Mesodermal cell (in vitro differentiated cells): ENCODE measurements around the gene UCP2. TPM values are rescaled to one million over a fixed set of nuclear protein-coding genes. Genes with fewer than 3 reads are reported as not detected.
A peak's percentile ranks its signal among the peaks of the same experiment; 100 is the strongest.

Source experiments
- H3K27ac ChIP-seq: 2 replicates; pipeline ENCODE4 v1.7.0; 2013; ENCODE audit warnings: mild to moderate bottlenecking, low read depth, low read length, moderate library complexity; ENCODE audit not compliant: severe bottlenecking
- H3K36me3 ChIP-seq: 2 replicates; pipeline ENCODE4 v1.7.1; 2013; ENCODE audit warnings: mild to moderate bottlenecking, low read length, moderate library complexity; ENCODE audit not compliant: control insufficient read depth, insufficient read depth
- H3K4me1 ChIP-seq: one replicate; pipeline ENCODE4 v1.7.1; 2013; ENCODE audit warnings: mild to moderate bottlenecking, low read length; ENCODE audit not compliant: insufficient read depth, control insufficient read depth, poor library complexity, severe bottlenecking
- H3K4me3 ChIP-seq: 2 replicates; pipeline ENCODE4 v1.7.0; 2013; ENCODE audit warnings: low read length, control low read depth, mild to moderate bottlenecking; ENCODE audit not compliant: insufficient read depth, poor library complexity, severe bottlenecking; ENCODE audit errors: extremely low read depth
- H3K9me3 ChIP-seq: 2 replicates; pipeline ENCODE4 v1.7.1; 2013; ENCODE audit warnings: mild to moderate bottlenecking, low read length, moderate library complexity; ENCODE audit not compliant: control insufficient read depth
- WGBS, 2 experiments: methylation state at CpG; one replicate each; pipeline ENCODE4 v1.1.5; 2013; ENCODE audit warnings: missing lambda C conversion rate in 2 of 2; ENCODE audit not compliant: insufficient coverage in 2 of 2; 5-methylcytosine and 5-hydroxymethylcytosine counted together
- polyA plus RNA-seq, 2 experiments: library from polyadenylated mRNA; stranded (reverse); fragments of 50-300 nt; gene quantifications; one replicate each; pipeline ENCODE4 v1.2.3, GENCODE V29; 2013

The UCP2 gene
- 37.5 TPM for polyA plus RNA-seq (2013, experiment 1 of 2)
- 36.4 TPM for polyA plus RNA-seq (2013, experiment 2 of 2)

DNA sequence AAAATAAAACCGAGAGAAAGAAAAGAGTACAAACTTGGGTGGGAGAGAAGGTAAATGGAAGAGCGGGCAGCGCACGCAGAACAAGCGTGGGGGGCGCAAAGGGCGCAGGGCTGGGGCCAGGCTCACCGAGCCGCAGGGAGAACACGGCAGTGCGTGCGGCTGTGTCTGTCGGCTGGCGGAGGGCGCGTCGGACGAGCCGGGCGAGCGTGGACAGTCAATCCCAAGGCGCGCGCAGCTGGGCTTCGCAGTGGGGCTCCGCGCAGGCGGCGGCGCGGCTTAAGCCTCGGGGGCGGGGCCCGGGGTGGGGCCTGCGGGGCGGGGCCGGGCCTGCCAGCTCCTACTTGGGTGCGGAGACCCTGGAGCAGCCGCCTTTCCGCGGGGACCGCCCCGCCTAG is at the start of gene UCP2:
TSS of gene UCP2 (minus strand) at position 249 of the 395 bp plus-strand sequence. CDS start 4,465 bp downstream, outside the sequence.
- peak within 1 kb of the TSS; percentile 81 for H3K27ac ChIP-seq
- 2% methylated on average over 19 to 40 of the region's 43 CpGs for WGBS, 2 experiments

DNA sequence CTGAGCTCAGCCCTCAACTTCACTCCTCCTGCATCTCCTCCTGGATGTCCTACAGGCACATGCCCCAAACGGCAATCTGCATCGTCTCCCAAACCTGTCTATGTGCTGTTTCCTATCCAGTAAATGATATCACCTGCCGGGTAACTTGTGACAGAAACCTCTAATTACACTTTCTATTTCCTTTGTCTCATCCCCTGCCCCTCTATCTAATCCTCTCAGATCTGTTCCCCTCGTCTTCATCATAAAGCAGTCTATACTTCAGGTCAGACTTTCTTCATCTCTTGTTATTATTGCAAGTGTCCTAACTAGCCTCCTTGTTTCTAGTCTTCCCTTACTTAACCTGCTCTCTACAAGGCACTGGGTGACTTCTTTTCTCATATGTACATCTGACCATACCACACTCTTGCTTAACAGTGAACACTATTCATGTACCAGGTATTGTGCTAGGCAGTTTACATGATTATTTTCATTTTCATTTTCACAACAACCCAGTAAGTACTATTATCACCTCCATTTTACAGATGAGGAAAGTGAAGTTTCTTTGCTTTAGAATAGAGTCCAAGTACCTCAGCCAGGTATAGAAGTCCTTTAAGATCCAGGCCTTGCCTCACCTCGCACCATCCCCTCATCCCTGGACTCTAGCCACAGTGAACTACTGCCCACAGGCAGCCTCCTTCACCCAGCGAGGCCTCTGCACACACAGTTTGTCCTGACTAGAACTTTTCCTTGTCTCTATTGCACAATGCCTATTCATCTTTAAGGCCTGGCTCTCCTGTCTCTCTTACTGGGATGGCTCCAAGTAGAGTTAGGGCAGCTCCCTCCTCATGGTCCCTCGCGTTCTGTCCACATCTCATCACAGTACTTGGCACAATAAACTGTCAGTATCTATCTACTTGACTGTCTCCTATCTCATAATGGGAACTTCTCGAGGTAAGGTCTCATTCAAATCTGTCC is 48.4 kb upstream of the UCP2 start:
- H3K36me3 ChIP-seq = peaks cover 39% of the 10 kb centered on the region
- no peaks in the 10 kb centered on the region for H3K9me3 ChIP-seq
- H3K4me3 ChIP-seq = no peak overlapping the region
- 94 to 95% methylated on average over 7 to 9 of the region's 9 CpGs for WGBS, 2 experiments
- no peaks in the 10 kb centered on the region for H3K4me1 ChIP-seq
- no peak overlapping the region for H3K27ac ChIP-seq

More for the DNA sequence above, at the start of gene UCP2:
- Histone ChIP-seq H3K9me3 (no peaks in the 10 kb centered on the region), H3K4me3 (peak within 1 kb of the TSS; percentile 53), H3K36me3 (peaks cover 26% of the 10 kb centered on the region), H3K4me1 (peaks cover 18% of the 10 kb centered on the region)

GRCh38 chr11:74025467-74026166 is 43.0 kb upstream of the UCP2 start:
- no peak overlapping the region for H3K27ac ChIP-seq
- no peaks in the 10 kb centered on the region for H3K9me3 ChIP-seq
- no peak overlapping the region for H3K4me3 ChIP-seq
- no peaks in the 10 kb centered on the region for H3K36me3 ChIP-seq
- 89 to 95% methylated on average over 3 to 5 of the region's 7 CpGs for WGBS, 2 experiments
- H3K4me1 ChIP-seq = no peaks in the 10 kb centered on the region

- Histone ChIP-seq H3K4me1 (no peaks in the 10 kb centered on the region), H3K9me3 (no peaks in the 10 kb centered on the region), H3K27ac (no peak overlapping the region), H3K4me3 (no peak overlapping the region), H3K36me3 (peaks cover 6% of the 10 kb centered on the region)
- WGBS, 2 experiments = 94% methylated on average over 2 of the region's 2 CpGs
Measured at GRCh38 chr11:74024261-74025029, 41.8 kb upstream of the UCP2 start.

DNA sequence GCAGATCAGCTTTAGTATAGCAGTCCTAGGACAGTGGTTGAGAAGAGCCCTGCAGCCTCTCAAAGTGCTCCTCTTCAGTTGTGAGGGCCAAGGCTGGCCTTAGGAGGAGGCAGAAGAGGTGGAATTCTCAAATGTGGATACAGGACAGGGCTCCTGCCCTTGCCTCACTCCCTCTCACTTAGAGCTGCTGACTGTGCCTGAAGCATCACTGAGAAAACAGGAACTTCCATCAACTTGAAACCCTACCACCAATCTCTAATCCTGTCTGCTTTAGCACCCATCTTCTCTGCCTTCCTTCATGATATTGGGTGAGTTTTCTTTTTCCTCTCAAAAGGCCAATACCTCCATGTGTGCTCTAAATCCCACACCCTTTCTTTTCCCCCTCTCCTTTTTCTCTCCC is 40.6 kb upstream of the UCP2 start:
- H3K4me3 ChIP-seq = no peak overlapping the region
- no peaks in the 10 kb centered on the region for H3K9me3 ChIP-seq
- no peaks in the 10 kb centered on the region for H3K4me1 ChIP-seq
- H3K27ac ChIP-seq = no peak overlapping the region
- peaks cover 6% of the 10 kb centered on the region for H3K36me3 ChIP-seq

DNA sequence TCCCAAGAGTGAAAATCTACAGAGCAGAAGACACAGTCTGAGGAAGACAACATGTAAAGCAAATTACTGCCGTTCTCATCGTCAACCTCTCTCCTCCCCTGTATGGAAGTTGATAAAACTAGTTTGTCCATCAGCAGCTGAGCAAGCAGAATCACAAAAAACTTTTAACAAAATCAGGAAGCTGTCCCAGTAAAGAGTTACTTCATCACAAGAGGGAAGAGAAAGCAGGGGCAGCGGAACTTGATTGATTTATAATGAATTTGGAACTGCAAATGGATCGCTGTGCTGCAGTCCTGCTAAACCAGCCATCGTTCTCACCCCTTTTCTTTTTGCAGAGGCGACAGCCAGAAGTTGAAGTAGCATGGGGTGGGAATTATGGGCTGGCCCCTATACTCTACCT is 39.9 kb upstream of the UCP2 start:
- Histone ChIP-seq H3K27ac (no peak overlapping the region), H3K9me3 (no peaks in the 10 kb centered on the region), H3K4me1 (no peaks in the 10 kb centered on the region), H3K36me3 (peaks cover 8% of the 10 kb centered on the region), H3K4me3 (no peak overlapping the region)
- 93 to 100% methylated on average over 2 of the region's 6 CpGs for WGBS, 2 experiments

GRCh38 chr11:74021998-74022397 is 39.4 kb upstream of the UCP2 start:
- H3K9me3 ChIP-seq = no peaks in the 10 kb centered on the region
- H3K36me3 ChIP-seq = peaks cover 14% of the 10 kb centered on the region
- H3K4me3 ChIP-seq = no peak overlapping the region
- H3K27ac ChIP-seq = no peak overlapping the region
- H3K4me1 ChIP-seq = no peaks in the 10 kb centered on the region
- 93 to 94% methylated on average over 5 to 6 of the region's 6 CpGs for WGBS, 2 experiments

GRCh38 chr11:74020539-74020938 is 37.9 kb upstream of the UCP2 start:
- no peak overlapping the region for H3K4me3 ChIP-seq
- 73 to 96% methylated on average over 3 of the region's 4 CpGs for whole genome bisulfite sequencing, 2 experiments
- peaks cover 26% of the 10 kb centered on the region for H3K36me3 ChIP-seq
- no peak overlapping the region for H3K27ac ChIP-seq
- no peaks in the 10 kb centered on the region for H3K9me3 ChIP-seq
- H3K4me1 ChIP-seq = no peaks in the 10 kb centered on the region

- Histone ChIP-seq H3K27ac (peak overlapping the region; percentile 31), H3K9me3 (no peaks in the 10 kb centered on the region), H3K4me1 (no peaks in the 10 kb centered on the region), H3K36me3 (peaks cover 27% of the 10 kb centered on the region), H3K4me3 (no peak overlapping the region)
- WGBS, 2 experiments = 91 to 97% methylated on average over 3 to 4 of the region's 4 CpGs
Measured at GRCh38 chr11:74019860-74020259, 37.2 kb upstream of the UCP2 start.

GRCh38 chr11:74019104-74019738 is 36.6 kb upstream of the UCP2 start:
- Histone ChIP-seq H3K4me3 (no peak overlapping the region), H3K27ac (peak overlapping the region; percentile 31), H3K9me3 (no peaks in the 10 kb centered on the region), H3K4me1 (no peaks in the 10 kb centered on the region), H3K36me3 (peaks cover 27% of the 10 kb centered on the region)
- 93 to 100% methylated on average over 3 to 4 of the region's 4 CpGs for WGBS, 2 experiments
